ENCODE measurements around the gene PERM1. TPM values are rescaled to one million over a fixed set of nuclear protein-coding genes. Genes with fewer than 3 reads are reported as not detected.

PERM1 gene
- total RNA-seq, 1 experiment from 2014 or later, result 0.81 TPM

- ChIA-PET POLR2A (ENCODE audit: unreplicated experiment) (interaction anchor here (0.5 kb wide), 1 partner anchor 91 kb away, joined by 6 read pairs; the partner anchor contains the start of gene C1orf159), CTCF (no interaction called here)
- Histone ChIP-seq H2AFZ (no peak overlapping the region), H4K20me1 (ENCODE audit: insufficient read depth) (peaks cover 5% of the 10 kb centered on the region; the same call in 1 of the 2 replicates), H3K27ac (peak overlapping the region; percentile 61), H3K27me3 (ENCODE audit: insufficient read depth, low read depth) (no peaks in the 10 kb centered on the region), H3K9me2 (ENCODE audit: insufficient read depth) (no peaks in the 10 kb centered on the region), H3K4me1 (replicated peaks; ENCODE audit: insufficient read depth) (peaks cover 40% of the 10 kb centered on the region), H3K79me2 (ENCODE audit: low read depth) (peaks cover 62% of the 10 kb centered on the region), H3F3A (ENCODE audit: insufficient read depth, low read depth) (peaks cover 28% of the 10 kb centered on the region), H3K4me2 (peak overlapping the region; percentile 88), H3K9me3 (ENCODE audit: insufficient read depth, low read depth) (no peaks in the 10 kb centered on the region), H3K4me3 (peak overlapping the region; percentile 55), H3K36me3 (ENCODE audit: low read depth) (no peaks in the 10 kb centered on the region)
- DNase-seq, result peak; percentile 91 to 92
- TF ChIP-seq, protein P1, sequence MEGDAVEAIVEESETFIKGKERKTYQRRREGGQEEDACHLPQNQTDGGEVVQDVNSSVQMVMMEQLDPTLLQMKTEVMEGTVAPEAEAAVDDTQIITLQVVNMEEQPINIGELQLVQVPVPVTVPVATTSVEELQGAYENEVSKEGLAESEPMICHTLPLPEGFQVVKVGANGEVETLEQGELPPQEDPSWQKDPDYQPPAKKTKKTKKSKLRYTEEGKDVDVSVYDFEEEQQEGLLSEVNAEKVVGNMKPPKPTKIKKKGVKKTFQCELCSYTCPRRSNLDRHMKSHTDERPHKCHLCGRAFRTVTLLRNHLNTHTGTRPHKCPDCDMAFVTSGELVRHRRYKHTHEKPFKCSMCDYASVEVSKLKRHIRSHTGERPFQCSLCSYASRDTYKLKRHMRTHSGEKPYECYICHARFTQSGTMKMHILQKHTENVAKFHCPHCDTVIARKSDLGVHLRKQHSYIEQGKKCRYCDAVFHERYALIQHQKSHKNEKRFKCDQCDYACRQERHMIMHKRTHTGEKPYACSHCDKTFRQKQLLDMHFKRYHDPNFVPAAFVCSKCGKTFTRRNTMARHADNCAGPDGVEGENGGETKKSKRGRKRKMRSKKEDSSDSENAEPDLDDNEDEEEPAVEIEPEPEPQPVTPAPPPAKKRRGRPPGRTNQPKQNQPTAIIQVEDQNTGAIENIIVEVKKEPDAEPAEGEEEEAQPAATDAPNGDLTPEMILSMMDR (conservative IDR thresholded peaks at IDR 0.05), result no peak
- no peak for TF ChIP-seq EZH2 (IDR thresholded peaks at IDR 0.05; ENCODE audit: low read depth)
- no TSS peak for BruUV-seq (replicated peaks)
- intact Hi-C loops (cut with micrococcal nuclease; ENCODE audit: unreplicated experiment), result loop anchor here (2.0 to 5.0 kb wide), 2 partner anchors 47 to 140 kb away; partner anchors contain the start of gene RNF223
Observed at GRCh38 chr1:1024771-1025699, 43.1 kb upstream of the PERM1 start.

- no TSS peak for BruUV-seq (replicated peaks)
- Histone ChIP-seq H3K27ac (peak overlapping the region; percentile 24; the same call in 1 of the 2 replicates), H4K20me1 (ENCODE audit: insufficient read depth) (peaks cover 5% of the 10 kb centered on the region; the same call in 1 of the 2 replicates), H3K79me2 (ENCODE audit: low read depth) (peaks cover 62% of the 10 kb centered on the region), H3F3A (ENCODE audit: insufficient read depth, low read depth) (peaks cover 28% of the 10 kb centered on the region), H3K9me2 (ENCODE audit: insufficient read depth) (no peaks in the 10 kb centered on the region), H3K4me2 (peak overlapping the region; percentile 88), H3K9me3 (ENCODE audit: insufficient read depth, low read depth) (no peaks in the 10 kb centered on the region), H2AFZ (no peak overlapping the region), H3K27me3 (ENCODE audit: insufficient read depth, low read depth) (no peaks in the 10 kb centered on the region), H3K4me1 (replicated peaks; ENCODE audit: insufficient read depth) (peaks cover 40% of the 10 kb centered on the region), H3K36me3 (ENCODE audit: low read depth) (no peaks in the 10 kb centered on the region), H3K4me3 (no peak overlapping the region; the same call in 1 of the 2 replicates)
- intact Hi-C loops (cut with micrococcal nuclease; ENCODE audit: unreplicated experiment), result loop anchor here (2.0 to 5.0 kb wide), 2 partner anchors 48 to 141 kb away; partner anchors contain the start of gene RNF223
- peak in 1 of 2 experiments; percentile 37 for DNase-seq
- POLR2A ChIA-PET (ENCODE audit: unreplicated experiment), result no interaction called here
- CTCF ChIA-PET, result no interaction called here
- TF ChIP-seq EZH2 (IDR thresholded peaks at IDR 0.05; ENCODE audit: low read depth), result no peak
- TF ChIP-seq, protein P1 (conservative IDR thresholded peaks at IDR 0.05), result no peak
Observed at GRCh38 chr1:1024149-1024770, 42.4 kb upstream of the PERM1 start.

DNA sequence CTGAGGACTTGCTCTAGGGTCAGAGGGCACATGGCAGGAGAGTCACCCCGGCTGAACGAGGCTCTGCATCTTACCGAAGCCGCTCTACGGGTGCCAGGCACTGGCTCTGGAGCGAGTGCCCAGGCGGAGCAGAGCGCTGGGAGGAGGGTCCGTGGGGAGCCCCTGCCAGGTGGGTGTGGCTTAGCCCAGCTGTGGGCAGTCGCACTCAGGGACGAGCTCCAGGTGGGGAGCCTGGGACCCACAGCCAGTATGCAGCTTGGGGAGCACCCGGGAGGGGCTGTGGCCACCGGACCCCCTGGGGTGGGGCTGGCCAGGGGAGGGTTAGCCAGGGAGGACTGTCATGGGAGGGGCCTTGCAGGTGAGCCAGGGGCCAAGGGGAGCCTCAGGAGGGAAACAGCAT, 41.8 kb upstream of the PERM1 start:
- no TSS peak for BruUV-seq (replicated peaks)
- intact Hi-C loops (cut with micrococcal nuclease; ENCODE audit: unreplicated experiment), result loop anchor here (2.0 to 5.0 kb wide), 2 partner anchors 49 to 141 kb away; partner anchors contain the start of gene RNF223
- Histone ChIP-seq H3K27ac (peak overlapping the region; percentile 24; the same call in 1 of the 2 replicates), H3F3A (ENCODE audit: insufficient read depth, low read depth) (peaks cover 28% of the 10 kb centered on the region), H2AFZ (no peak overlapping the region), H3K36me3 (ENCODE audit: low read depth) (no peaks in the 10 kb centered on the region), H3K27me3 (ENCODE audit: insufficient read depth, low read depth) (no peaks in the 10 kb centered on the region), H3K4me1 (replicated peaks; ENCODE audit: insufficient read depth) (peaks cover 40% of the 10 kb centered on the region), H3K9me2 (ENCODE audit: insufficient read depth) (no peaks in the 10 kb centered on the region), H3K4me3 (no peak overlapping the region), H3K79me2 (ENCODE audit: low read depth) (peaks cover 62% of the 10 kb centered on the region), H4K20me1 (ENCODE audit: insufficient read depth) (peaks cover 5% of the 10 kb centered on the region; the same call in 1 of the 2 replicates), H3K4me2 (peak overlapping the region; percentile 88; the same call in 1 of the 2 replicates), H3K9me3 (ENCODE audit: insufficient read depth, low read depth) (no peaks in the 10 kb centered on the region)
- TF ChIP-seq, protein P1 (conservative IDR thresholded peaks at IDR 0.05), result no peak
- no peak for TF ChIP-seq EZH2 (IDR thresholded peaks at IDR 0.05; ENCODE audit: low read depth)
- DNase-seq, result peak in 1 of 2 experiments; percentile 62
- CTCF ChIA-PET, result no interaction called here
- POLR2A ChIA-PET (ENCODE audit: unreplicated experiment), result no interaction called here
